ENCODE results near the gene KIAA0232.

- TF ChIP-seq SPI1 (IDR thresholded peaks at IDR 0.05; ENCODE audit: borderline replicate concordance, insufficient read depth, low read depth, low read length) (peak; percentile 94), RFX5 (IDR thresholded peaks at IDR 0.05; ENCODE audit: low read depth, low read length) (no peak), CTCF (IDR thresholded peaks at IDR 0.05 in 2 of 3, conservative IDR thresholded peaks at IDR 0.05 in 1 of 3; ENCODE audit: control insufficient read depth in 2 of 3, extremely low read depth in 1 of 3, insufficient read depth in 1 of 3, low read depth in 3 of 3, low read length in 3 of 3) (no peak), NFYB (IDR thresholded peaks at IDR 0.05; ENCODE audit: insufficient read depth, low read depth, low read length) (no peak), CEBPB (IDR thresholded peaks at IDR 0.05; ENCODE audit: borderline replicate concordance in 1 of 2, low read depth in 2 of 2, low read length in 2 of 2) (no peak), NR2C2 (IDR thresholded peaks at IDR 0.05; ENCODE audit: borderline replicate concordance, control insufficient read depth, insufficient read length, low read depth) (no peak), POLR2A (IDR thresholded peaks at IDR 0.05; ENCODE audit: low read depth, low read length) (no peak), IRF3 (IDR thresholded peaks at IDR 0.05) (no peak), JUNB (IDR thresholded peaks at IDR 0.05) (no peak), SMC3 (IDR thresholded peaks at IDR 0.05; ENCODE audit: borderline replicate concordance, low read length) (no peak)
Measured at GRCh38 chr4:6854098-6854744, 71.7 kb downstream of the KIAA0232 start.

All from GM12878 (cell line).